ENCODE data around the gene KIF1B. TPM values are rescaled to one million over a fixed set of nuclear protein-coding genes. Genes with fewer than 3 reads are reported as not detected.

The KIF1B gene
- total RNA-seq, 1 experiment from 2014 or later: 57.7 TPM

- peak overlapping the region in 1 of 3 experiments; percentile 14; a peak in 1 of 7 replicates for H3K27ac Mint-ChIP-seq
- Histone ChIP-seq H4K20me1 (ENCODE audit: control insufficient read depth, insufficient read depth, insufficient read length) (no peaks in the 10 kb centered on the region), H3K27ac (ENCODE audit: insufficient read length, low read depth, low read length) (no peak overlapping the region), H2BK5ac (ENCODE audit: insufficient read length, low read length) (no peak overlapping the region), H2BK20ac (ENCODE audit: low read depth, low read length, poor library complexity, severe bottlenecking) (no peak overlapping the region), H2BK15ac (ENCODE audit: low read depth, low read length) (no peak overlapping the region), H3K4me2 (ENCODE audit: insufficient read depth, insufficient read length, low read length) (no peak overlapping the region), H3K4ac (ENCODE audit: low read depth, low read length) (no peak overlapping the region), H3K79me2 (ENCODE audit: insufficient read depth, low read length) (no peaks in the 10 kb centered on the region; the same call in 1 of the 2 replicates), H4K8ac (replicated peaks; ENCODE audit: insufficient read length, low read depth, low read length) (no peak overlapping the region), H3T11ph (ENCODE audit: low read length) (no peak overlapping the region), H2BK12ac (ENCODE audit: insufficient read length, low read depth, low read length) (no peak overlapping the region), H2AK5ac (ENCODE audit: insufficient read length, low read length) (no peak overlapping the region), H3K9me3 (ENCODE audit: control insufficient read depth, low read depth, low read length) (no peaks in the 10 kb centered on the region), H3K79me1 (ENCODE audit: insufficient read depth, low read depth, low read length, poor library complexity, severe bottlenecking) (no peaks in the 10 kb centered on the region), H3K27me3 (ENCODE audit: insufficient read depth, low read length) (no peaks in the 10 kb centered on the region), H2AFZ (ENCODE audit: low read length) (no peak overlapping the region), H3K23me2 (ENCODE audit: insufficient read length, low read depth, low read length, poor library complexity, severe bottlenecking) (no peaks in the 10 kb centered on the region), H3K4me1 (ENCODE audit: insufficient read depth, low read length) (no peaks in the 10 kb centered on the region), H2BK120ac (ENCODE audit: low read depth, low read length, poor library complexity, severe bottlenecking) (no peak overlapping the region), H4K5ac (ENCODE audit: insufficient read length, low read depth, low read length) (no peak overlapping the region), H3K9ac (ENCODE audit: extremely low read depth, insufficient read length, low read length) (no peak overlapping the region), H3K56ac (ENCODE audit: insufficient read length, low read depth, low read length) (no peak overlapping the region), H3K23ac (ENCODE audit: insufficient read length, low read depth, low read length) (no peak overlapping the region), H4K91ac (ENCODE audit: insufficient read length, low read depth, low read length) (no peak overlapping the region), H3K14ac (ENCODE audit: insufficient read depth, low read length) (no peak overlapping the region), H3K18ac (ENCODE audit: insufficient read length, low read depth, low read length) (no peak overlapping the region)
- no peaks in the 10 kb centered on the region for H3K27me3 Mint-ChIP-seq (ENCODE audit: low read depth)
- no peak for DNase-seq
- H3K36me3 Mint-ChIP-seq (ENCODE audit: insufficient read depth in 1 of 3, low read depth in 3 of 3): peaks cover 3 to 44% (median 25%) of the 10 kb centered on the region in 3 experiments; a peak in 5 of 7 replicates
- TF ChIP-seq CTCF (conservative IDR thresholded peaks at IDR 0.05): no peak
- H3K9me3 Mint-ChIP-seq: no peaks in the 10 kb centered on the region
- no peaks in the 10 kb centered on the region for H3K4me1 Mint-ChIP-seq
- H3K4me3 Mint-ChIP-seq: no peak overlapping the region
- WGBS (ENCODE audit: extremely low coverage, insufficient read length, low lambda C conversion rate): no CpG with 5 or more reads among the region's 3 CpGs
These were observed 73.1 kb downstream of the KIF1B start for GRCh38 chr1:10283318-10283984.
